ENCODE data around the gene HRAS.

GRCh38 chr11:579830-580601 lies 44.6 kb upstream of the HRAS start:
- no peak for TF ChIP-seq CTCF (IDR thresholded peaks at IDR 0.05; ENCODE audit: low read depth, low read length, missing input control)
- TF ChIP-seq, protein P1, sequence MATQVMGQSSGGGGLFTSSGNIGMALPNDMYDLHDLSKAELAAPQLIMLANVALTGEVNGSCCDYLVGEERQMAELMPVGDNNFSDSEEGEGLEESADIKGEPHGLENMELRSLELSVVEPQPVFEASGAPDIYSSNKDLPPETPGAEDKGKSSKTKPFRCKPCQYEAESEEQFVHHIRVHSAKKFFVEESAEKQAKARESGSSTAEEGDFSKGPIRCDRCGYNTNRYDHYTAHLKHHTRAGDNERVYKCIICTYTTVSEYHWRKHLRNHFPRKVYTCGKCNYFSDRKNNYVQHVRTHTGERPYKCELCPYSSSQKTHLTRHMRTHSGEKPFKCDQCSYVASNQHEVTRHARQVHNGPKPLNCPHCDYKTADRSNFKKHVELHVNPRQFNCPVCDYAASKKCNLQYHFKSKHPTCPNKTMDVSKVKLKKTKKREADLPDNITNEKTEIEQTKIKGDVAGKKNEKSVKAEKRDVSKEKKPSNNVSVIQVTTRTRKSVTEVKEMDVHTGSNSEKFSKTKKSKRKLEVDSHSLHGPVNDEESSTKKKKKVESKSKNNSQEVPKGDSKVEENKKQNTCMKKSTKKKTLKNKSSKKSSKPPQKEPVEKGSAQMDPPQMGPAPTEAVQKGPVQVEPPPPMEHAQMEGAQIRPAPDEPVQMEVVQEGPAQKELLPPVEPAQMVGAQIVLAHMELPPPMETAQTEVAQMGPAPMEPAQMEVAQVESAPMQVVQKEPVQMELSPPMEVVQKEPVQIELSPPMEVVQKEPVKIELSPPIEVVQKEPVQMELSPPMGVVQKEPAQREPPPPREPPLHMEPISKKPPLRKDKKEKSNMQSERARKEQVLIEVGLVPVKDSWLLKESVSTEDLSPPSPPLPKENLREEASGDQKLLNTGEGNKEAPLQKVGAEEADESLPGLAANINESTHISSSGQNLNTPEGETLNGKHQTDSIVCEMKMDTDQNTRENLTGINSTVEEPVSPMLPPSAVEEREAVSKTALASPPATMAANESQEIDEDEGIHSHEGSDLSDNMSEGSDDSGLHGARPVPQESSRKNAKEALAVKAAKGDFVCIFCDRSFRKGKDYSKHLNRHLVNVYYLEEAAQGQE (IDR thresholded peaks at IDR 0.05): no peak
- TF ChIP-seq HNF4A (conservative IDR thresholded peaks at IDR 0.05): peak; percentile 73 to 94
- TF ChIP-seq, protein P2, sequence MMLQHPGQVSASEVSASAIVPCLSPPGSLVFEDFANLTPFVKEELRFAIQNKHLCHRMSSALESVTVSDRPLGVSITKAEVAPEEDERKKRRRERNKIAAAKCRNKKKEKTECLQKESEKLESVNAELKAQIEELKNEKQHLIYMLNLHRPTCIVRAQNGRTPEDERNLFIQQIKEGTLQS (IDR thresholded peaks at IDR 0.05): peak; percentile 63

All from liver (tissue), 3 donors.